Suprapubic skin (tissue), 4 donors: ENCODE measurements around the gene ITLN1.

Experiments used
- CTCF ChIP-seq, 2 donors: fragments of 200-600 bp in 1 of 2; fragments of 450-650 bp in 1 of 2; sonication (generic) in 1 of 2; IDR thresholded peaks; one replicate each; pipeline ENCODE4 v1.5.1; 2016 to 2019; ENCODE audit warnings: antibody characterized with exemption in 2 of 2, mild to moderate bottlenecking in 1 of 2, moderate library complexity in 1 of 2
- POLR2A ChIP-seq, 2 donors: fragments of 450-650 bp; IDR thresholded peaks; one replicate each; pipeline ENCODE4 v1.6.1; 2017; ENCODE audit warnings: antibody characterized with exemption in 2 of 2, mild to moderate bottlenecking in 2 of 2, moderate library complexity in 2 of 2
- POLR2AphosphoS5 ChIP-seq, 3 donors: sonication (generic); formaldehyde crosslinking; IDR thresholded peaks; one replicate each; pipeline ENCODE4 v1.6.1; 2017; ENCODE audit warnings: antibody characterized with exemption in 3 of 3

- TF ChIP-seq CTCF (IDR thresholded peaks at IDR 0.05) (no peak), POLR2A (IDR thresholded peaks at IDR 0.05) (no peak), POLR2AphosphoS5 (IDR thresholded peaks at IDR 0.05) (no peak)
Observed at GRCh38 chr1:160901768-160902167, 16.8 kb upstream of the ITLN1 start.
